Hindlimb muscle (tissue), 1 donor: ENCODE results near the gene CD99. TPM values are rescaled to one million over a fixed set of nuclear protein-coding genes. Genes with fewer than 3 reads are reported as not detected.
"Not testable (repeated sequence)": the region's sequence is repeated elsewhere in the genome, so short reads cannot be mapped to it uniquely, and the experiment has no call there.

Experiments
- DNase-seq: peaks from one replicate; pipeline ENCODE4 v3.0.0-alpha.2; 2013
- polyA plus RNA-seq: library from polyadenylated mRNA; unstranded; fragments of 120-200 nt; gene quantifications from one replicate; pipeline ENCODE4 v1.2.1, GENCODE V29; 2013; ENCODE audit not compliant: insufficient read length

Gene CD99
- polyA plus RNA-seq, 1 donor: 348 TPM

DNA sequence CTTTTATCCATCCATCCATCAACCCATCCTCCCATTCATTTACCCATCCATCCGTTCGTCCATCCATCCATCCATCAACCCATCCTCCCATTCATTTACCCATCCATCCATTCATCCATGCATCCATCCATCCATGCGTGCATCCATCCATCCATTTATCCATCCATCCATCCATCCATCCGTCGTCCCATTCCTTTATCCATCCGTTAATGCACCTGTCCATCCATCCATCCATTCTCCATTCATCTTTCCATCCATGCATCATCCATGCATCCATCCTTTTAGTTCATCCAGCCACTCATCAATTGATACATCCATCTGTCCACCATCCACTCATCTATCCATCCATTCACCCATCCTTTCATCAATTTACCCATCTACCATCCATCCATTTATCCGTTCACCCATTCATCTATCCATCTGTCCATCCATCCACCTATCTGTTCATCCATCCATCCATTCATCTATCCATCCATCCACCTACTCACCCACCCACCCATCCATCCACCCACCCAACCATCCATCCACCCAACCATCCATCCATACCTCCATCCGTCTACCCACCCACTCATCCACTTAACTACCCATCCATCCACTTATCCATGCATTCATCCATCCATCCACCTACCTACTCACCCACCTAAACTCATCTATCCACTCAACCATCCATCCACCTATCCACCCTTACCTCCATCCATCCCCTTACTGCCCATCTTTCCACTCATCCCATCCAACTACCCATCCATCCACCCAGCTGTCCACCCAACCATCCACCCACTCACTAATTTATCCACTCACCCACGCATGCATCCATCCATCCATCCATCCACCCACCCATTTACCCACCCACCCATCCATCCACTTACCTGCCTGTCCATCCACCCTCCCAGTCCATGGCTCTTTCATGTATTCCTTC lies 9.6 kb downstream of the CD99 start:
- DNase-seq: no peak

GRCh38 chrX:2701600-2701999 lies 10.5 kb downstream of the CD99 start:
- DNase-seq: no peak

DNA sequence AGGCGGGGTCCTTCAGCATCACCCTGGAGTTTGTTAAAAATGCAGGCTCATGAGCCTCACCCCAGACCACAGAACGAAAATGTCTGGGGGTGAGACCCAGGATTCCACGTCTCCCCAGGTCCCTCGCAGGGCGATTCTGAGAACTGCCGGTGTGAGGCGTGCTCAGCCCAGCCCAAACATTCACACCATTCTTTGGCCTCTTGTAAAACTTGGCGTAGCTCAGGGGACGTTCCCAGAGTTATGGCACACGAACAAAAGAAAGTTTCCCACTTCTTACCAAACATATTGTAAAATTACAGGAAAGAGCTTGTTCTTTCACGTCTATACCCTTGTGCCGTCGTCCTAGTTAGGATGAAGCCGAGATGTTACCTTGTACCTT lies 12.9 kb downstream of the CD99 start:
- peak; percentile 51 for DNase-seq

DNA sequence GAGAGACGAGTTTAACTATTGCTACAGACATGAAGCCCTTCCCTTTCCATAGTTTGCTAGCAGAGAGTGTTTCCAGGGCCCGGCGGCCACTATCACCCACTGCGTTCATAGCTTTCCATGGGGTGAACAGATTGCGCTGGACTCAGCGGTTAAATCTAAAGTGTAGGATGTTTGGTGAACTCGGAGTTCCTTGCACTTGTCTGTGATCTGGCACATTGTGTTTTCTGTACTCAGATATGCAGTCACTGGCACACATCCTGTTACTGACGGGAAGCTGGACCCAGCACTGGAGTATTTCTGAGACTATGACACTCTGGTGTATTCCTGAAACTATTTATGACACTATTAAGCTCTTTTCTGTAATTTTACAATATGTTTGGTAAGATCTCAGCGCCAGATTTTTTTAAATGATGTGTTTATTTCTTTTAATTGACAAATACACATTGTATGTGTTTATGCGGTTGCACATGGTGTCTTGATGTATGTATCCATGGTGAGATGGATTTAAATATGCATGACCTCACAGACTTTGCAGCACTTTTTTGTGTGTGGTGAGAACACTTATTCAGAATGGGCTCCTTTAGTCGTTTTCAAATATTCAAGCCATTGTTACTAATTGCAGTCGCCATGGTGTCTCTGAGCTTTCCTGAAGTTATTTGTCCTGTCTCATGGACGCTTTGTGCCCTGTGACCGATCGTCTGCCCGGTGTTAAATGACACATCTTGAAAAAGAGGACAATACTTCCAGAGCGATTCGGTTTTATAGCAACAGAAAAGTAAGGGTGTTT lies 14.1 kb downstream of the CD99 start:
- DNase-seq: no peak

GRCh38 chrX:2707334-2707760 lies 16.3 kb downstream of the CD99 start:
- peak; percentile 48 for DNase-seq

GRCh38 chrX:2708021-2708420 lies 16.9 kb downstream of the CD99 start:
- DNase-seq: no peak

GRCh38 chrX:2708592-2709188 lies 17.6 kb downstream of the CD99 start:
- DNase-seq: no peak

DNA sequence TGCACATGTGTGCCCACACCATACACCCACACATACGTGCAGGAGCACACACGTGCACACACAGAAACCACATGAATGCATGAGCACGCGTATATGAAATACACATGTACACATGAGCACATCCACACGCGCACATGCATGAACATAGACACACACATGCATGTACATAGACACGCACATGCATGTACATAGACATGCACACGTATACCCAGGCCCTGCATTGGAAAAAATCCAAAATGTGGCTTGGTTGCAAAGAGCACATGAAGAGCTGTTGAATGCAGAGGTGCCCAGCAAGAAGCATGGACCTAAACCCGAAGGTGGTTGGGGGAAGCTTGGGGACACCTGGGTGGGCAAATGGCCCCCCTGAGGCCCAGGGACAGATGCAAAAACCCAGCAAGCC lies 18.5 kb downstream of the CD99 start:
- DNase-seq: no peak

DNA sequence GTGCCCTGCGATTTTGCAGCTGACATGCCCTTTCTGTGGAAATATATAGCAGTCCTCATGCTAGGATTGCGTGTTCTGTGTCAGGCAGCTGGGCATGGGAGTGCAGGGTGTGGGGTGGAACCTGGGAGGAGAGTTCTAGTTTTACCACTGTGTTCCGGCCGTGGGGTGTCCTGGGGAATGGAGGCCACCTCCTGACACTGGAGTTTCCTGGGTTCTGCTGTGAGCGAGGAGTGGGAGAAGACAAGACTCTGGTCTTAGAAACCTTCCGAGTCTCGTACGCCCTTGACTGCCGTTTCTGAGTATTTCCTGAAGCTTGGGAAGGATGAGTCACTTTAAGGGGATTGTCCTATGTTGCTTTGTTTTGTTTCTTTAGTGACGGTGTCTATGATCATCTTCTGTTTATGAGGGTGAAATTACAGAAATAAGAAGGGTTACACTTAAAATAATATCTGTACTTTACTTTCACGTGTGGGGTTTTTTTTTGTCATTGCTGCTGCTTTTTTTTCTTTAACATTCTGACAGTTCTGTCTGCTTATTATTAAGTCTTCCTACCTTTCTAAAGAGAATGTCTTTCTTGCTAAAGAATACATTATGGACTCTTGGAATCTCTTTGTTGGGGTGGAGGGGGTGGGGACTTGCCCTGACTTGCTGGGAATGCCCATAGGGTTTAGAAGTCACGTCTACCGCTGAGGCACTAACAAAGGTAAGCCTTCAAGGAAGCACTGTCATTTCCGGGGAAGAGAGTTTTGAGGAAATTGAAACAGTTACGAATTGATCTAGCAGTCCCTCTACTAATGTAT lies 19.1 kb downstream of the CD99 start:
- peak; percentile 49 for DNase-seq

DNA sequence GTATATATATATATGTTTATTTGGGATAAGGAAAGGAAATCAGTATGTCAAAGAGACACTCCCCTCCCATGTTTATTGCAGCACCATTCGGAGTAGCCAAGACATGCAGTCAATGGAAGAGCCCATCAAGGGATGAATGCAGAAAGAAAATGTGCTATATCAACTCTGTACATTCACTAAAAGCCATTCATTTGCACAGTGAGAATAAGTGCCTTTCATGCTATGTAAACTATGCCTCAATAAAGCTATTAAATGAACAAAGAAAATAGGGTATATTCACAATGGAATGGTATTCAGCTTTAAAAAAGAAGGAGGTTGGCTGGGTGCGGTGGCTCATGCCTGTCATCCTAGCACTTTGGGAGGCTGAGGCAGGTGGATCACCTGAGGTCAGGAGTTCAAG lies 20.3 kb downstream of the CD99 start:
- DNase-seq: no peak

DNA sequence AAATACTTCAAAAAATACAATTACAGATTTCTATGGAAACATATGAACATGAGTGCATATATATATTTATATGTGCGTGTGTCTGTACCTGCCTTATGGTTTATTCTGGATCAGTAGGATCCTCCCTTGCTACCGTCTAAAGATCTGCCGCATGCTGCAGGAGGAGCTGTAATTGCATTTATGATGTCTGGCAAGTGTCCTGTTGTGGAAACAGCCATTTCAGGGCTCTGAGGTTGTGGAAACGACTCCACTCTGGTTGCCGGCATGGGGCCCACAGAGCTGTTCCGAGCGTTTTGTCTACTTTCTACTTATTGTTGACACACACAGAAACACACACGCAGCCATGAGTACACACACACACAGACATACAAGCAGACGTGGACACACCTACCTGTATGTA lies 21.3 kb downstream of the CD99 start:
- no peak for DNase-seq

DNA sequence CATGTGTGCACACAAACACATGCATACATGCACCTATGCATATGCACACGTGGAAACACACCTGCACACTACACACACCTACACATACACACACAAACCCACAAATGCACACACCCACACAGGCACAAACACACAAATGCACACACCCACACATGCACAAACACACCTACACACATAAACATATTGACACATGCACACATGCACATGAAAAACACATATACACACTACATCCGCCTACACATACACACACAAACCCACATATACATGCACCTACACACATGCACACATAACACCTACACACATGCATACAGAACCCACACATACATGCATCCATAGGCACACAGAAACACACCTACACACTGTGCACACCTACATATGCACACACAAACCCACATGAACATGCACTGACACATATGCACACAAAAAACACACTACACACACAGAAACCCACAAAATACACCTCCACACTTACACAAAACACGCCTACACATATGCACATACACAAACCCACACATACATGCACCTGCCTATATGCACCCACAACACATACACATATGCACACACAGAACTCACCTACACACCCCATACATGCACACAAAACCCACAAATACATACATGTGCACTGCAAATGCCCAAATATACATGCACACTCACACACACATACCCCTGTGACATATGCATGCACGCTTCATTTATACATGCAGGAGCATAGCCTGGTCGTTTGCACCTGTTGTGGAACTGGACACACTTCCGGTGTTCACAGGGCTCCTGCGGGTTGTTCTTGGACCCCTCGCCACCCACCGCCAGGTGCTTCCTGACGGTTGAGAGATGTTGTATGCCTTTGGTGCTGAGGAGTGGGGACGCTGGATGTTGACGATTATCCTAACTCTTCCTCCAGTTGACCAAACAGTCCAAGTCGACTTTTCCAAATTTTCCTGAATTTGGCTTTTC lies 22.1 kb downstream of the CD99 start:
- no peak for DNase-seq

DNA sequence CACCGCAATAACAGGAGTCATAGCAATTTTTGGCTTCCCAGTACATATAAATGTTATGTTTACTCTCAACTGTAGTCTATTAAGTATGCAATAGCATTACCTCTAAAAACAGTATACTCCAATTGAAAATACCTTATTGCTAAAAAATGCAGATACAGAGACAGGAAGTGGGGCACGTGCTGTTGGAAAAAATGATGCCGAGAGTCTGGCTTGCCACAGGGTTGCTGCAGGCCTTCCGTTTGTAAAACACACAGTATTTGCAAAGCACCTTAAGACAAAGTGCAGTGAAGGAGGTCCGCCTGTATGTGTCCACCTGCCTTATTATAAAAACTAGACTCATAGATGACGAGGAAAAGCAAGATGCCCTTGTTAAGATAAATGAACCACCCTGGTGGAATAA lies 23.5 kb downstream of the CD99 start:
- DNase-seq: no peak

GRCh38 chrX:2715066-2715600 lies 24.0 kb downstream of the CD99 start:
- no peak for DNase-seq

- DNase-seq: no peak
These were observed 26.2 kb downstream of the CD99 start for GRCh38 chrX:2717312-2717711.

GRCh38 chrX:2718821-2719220 lies 27.7 kb downstream of the CD99 start:
- DNase-seq: no peak

DNA sequence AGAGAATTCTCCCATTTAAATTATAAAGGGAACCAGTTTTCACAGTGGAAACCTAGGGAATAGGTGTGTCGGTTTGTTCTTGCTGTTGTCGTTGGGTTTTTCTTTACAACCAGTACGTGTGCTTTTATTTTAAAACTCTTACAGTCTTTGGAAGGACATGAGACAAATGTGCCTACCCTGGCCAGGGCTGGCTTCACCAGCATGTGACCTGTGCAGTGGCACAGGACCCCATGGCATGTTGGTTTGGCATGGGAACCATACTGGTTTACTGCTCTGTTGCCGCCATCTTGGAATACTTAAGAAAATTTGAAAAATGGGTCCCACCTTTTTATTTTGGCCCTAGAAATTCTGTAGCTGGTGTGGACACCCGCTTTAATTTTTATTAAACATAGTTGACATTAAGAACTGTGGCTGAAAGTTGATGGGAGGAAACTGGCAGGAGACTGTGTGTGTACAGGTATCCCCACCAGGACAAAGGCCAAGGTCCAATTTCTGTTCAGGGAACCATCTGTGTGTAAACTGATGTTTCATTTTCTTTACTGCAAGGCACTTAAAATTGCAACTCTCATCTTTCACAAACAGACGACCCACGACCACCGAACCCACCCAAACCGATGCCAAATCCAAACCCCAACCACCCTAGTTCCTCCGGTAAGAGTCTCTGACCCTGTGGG lies 28.8 kb downstream of the CD99 start:
- no peak for DNase-seq

DNA sequence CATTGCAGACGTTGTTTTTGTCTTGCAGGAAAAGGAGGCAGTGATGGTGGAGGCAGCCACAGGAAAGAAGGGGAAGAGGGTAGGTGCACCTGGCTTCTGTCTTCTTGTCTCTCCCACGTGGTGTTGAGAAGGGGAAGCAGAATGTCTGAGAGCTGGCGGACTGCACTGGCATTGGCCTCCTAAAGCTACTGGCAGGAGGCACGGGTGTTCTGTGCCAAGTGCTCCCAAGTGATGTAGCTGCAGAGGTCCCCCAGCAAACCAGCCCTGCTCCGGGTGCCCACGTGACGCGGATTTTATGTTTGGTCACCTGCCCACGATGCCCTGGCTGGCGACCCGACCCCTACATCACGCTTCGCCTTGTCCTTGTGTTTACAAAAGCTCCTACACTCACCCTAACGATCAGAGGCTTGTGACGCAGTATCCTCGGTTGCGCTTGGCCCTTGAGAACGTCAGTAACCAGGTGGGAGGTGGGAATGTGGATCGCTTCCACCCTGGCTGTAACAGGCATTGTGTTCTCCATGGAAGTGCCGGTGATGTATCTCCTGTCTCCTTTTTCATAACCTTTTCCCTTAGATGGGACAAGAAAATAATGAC lies 32.3 kb downstream of the CD99 start:
- DNase-seq: no peak

DNA sequence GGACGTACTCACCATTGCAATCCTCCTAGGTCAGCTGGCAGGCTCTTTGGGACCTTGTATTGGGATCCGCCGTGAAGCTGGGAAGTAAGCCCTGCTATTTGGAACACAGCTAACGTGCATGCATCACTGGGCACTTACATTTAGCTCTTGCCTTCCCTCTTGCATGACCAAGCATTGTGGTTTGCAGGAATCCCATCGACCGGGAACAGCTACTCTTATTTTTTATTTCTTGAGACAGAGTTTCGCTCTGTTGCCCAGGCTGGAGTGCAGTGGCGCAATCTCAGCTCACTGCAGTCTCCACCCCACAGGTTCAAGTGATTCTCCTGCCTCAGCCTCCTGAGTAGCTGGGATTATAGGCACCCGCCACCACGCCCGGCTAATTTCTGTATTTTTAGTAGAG lies 36.2 kb downstream of the CD99 start:
- not testable (repeated sequence) for DNase-seq

- no peak for DNase-seq
These were observed 41.0 kb downstream of the CD99 start for GRCh38 chrX:2732076-2732475.
